Inflammatory macrophage treated with lipopolysaccharide for 4 hours (primary cell): ENCODE results near the gene SRP72.

Experiments used
- DNase-seq: peaks from one replicate; pipeline ENCODE4 v3.0.0-alpha.2; 2020

The SRP72 gene

DNA sequence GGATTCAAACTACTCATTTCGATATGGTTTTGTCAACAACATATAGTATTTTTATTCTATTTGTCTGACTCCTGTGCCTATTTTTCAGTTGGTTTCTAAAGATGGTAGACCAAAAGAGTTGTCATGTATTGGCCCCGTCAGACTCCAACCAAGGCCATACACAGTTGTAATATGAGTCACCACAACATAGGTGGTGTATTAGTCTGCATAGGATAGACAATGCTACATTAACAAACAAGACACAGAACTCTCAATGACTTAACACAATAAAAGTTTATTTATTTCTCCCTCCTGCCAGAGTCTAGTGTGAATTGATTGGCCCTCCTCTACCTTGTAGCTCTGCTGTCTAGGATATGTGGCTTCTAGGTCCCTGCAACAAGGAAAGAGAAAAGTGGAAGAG, 84.1 kb downstream of the SRP72 start:
- DNase-seq: no peak

DNA sequence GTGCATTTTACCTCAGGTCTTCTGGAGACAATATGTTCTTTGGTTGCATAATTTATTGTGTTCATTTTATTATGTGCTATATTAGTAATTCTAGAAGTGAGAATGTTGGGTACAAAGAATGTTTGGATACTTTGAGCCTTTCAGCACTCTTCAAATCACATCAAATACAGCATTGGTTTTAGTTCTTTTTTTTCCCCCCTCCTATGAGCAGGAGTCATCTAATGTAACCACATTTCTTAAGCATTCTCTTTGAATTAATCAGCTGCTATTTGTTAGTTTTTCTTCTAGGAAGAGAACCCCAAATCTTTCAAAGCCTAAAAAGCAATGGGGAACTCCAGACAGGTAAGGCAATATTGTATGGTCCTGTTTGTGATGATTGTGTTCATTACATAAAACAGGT, 84.9 kb downstream of the SRP72 start:
- no peak for DNase-seq
